ENCODE measurements around the gene DIRAS2.

Gene DIRAS2

GRCh38 chr9:90611568-90611967, 31.1 kb downstream of the DIRAS2 start:
- no peak for FAIRE-seq

DNA sequence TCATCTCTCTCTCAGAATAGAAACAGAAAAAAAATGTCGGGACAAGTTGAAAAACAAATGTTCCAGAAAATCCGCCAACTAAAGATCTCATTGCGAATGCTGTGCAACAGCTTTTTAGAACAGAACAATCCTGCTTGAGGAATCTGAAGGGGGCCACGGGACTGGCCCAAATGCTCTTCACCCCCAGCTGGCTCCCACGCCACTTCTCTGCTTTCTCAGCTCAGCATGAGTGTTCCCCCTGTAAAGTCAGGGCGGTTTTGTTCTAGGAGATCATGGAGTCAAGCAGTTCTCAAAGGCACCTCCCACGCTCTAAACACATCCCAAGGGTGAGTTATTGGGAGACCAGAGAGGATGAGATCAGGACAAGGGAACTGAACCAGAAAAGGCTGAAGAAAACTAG, 31.5 kb downstream of the DIRAS2 start:
- FAIRE-seq: no peak

GRCh38 chr9:90607701-90608516, 34.7 kb downstream of the DIRAS2 start:
- no peak for FAIRE-seq

GRCh38 chr9:90600029-90600428, 42.6 kb downstream of the DIRAS2 start:
- no peak for FAIRE-seq

GRCh38 chr9:90598191-90598590, 44.4 kb downstream of the DIRAS2 start:
- FAIRE-seq: no peak

GRCh38 chr9:90593646-90594045, 49.0 kb downstream of the DIRAS2 start:
- FAIRE-seq: no peak

GRCh38 chr9:90580576-90580975, 62.0 kb downstream of the DIRAS2 start:
- no peak for FAIRE-seq

DNA sequence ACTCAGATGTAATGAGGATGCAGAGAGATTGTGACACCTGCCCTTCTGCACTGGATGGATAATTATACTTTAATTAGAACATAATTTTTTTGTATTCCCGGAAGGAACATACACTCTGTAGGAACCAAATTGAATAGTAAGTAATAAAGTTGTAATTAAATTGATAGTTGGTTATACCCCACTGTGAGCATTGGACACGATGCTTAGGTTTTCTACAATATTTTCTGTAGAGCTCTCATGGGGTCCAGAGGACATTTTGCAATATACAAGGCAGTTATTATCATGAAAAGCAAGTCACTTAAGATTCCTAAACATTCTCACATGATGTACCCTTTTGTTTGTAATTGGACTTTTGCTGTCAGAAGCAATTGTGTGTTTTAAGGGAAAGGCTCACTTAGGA, 63.4 kb downstream of the DIRAS2 start:
- FAIRE-seq: no peak

GRCh38 chr9:90578126-90578815, 64.4 kb downstream of the DIRAS2 start:
- FAIRE-seq: no peak

DNA sequence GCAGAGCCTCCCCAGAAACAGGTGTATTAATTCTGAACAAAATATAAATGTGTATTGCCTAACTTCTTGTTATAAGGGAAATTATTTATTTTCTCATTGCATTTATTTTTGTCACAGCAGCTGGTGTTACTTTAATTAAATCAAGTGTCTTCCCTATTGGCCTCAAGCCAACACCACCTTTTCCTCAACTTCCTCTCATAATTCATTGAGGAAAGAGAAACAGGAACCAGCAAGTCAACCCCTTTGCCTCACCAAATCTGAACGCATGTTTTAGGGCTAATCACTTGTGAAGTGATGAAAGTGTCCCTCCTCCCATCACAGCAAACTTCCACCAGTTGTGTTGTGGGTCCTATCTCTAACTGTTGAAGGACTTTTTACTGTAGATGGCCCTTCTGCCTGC, 73.1 kb downstream of the DIRAS2 start:
- FAIRE-seq: no peak

DNA sequence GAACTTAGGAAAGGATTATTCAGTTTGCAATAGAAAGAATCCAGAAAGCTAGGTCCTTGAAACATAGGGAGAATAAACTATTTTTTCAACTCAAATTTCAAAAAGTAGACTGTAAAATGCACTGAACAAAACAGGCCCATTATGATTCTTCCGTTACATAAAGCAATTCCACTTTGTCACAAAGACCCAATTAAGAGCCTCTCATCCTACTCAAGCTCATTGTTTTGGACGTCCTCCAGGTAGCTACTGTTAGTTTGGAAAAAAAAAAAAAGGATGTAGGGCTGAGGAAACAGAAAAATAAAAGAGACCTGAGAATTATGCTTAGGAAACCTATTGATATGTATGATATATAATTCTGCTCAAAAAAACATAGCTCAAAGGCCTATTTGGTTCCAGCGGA, 74.0 kb downstream of the DIRAS2 start:
- FAIRE-seq: no peak

DNA sequence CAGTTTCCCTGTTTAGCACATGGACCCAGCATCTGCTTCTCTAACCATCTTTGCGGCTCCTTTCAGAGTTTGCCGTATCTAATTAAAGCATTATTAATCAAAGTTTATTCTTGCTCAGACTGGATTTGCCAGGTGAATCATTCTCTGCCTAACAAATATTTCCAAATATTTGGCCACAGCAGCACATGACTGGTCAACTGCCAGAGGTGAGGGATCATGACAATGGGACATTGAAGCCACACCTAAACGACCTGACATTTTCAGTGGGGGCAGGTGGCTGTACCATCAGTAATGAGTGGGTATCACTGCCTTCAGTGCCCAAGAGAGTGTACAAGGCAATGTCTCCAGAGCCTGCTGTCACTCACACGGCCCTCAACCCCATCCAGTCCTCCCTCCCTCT, 80.4 kb downstream of the DIRAS2 start:
- no peak for FAIRE-seq

Data from islet of Langerhans (tissue), 1 donor.